Measurements from ENCODE around the gene MPZL2.

GRCh38 chr11:118310781-118311485 lies 46.8 kb upstream of the MPZL2 start:
- TF ChIP-seq GATA3 (IDR thresholded peaks at IDR 0.05; ENCODE audit: low read depth, low read length) = no peak
- no peak for TF ChIP-seq GATA2 (IDR thresholded peaks at IDR 0.05; ENCODE audit: low read depth, low read length)

Measured in SH-SY5Y (cell line).